Gastroesophageal sphincter (tissue), 4 donors: ENCODE data around the gene CEACAM5. TPM values are rescaled to one million over a fixed set of nuclear protein-coding genes. Genes with fewer than 3 reads are reported as not detected.

Experiments used
- ATAC-seq: fragments of 150-250 bp; one replicate; pipeline ENCODE4 v1.9.1; 2016; ENCODE audit warnings: mild to moderate bottlenecking, moderate library complexity
- H3K27ac ChIP-seq, 4 donors: fragments of 200-600 bp; sonication (generic) in 3 of 4; 1 replicate in 3 of 4; 2 replicates in 1 of 4; pipeline ENCODE4 v1.5.1; 2016 to 2019
- H3K27me3 ChIP-seq: fragments of 200-600 bp; sonication (generic); one replicate; pipeline ENCODE4 v1.5.1; 2019
- H3K36me3 ChIP-seq, 2 donors: fragments of 200-600 bp; sonication (generic); one replicate each; pipeline ENCODE4 v1.5.1; 2019; ENCODE audit warnings: control low read depth in 1 of 2
- H3K4me1 ChIP-seq, 3 donors: fragments of 200-600 bp; sonication (generic); 1 replicate in 2 of 3; 2 replicates in 1 of 3; pipeline ENCODE4 v1.5.1; 2016 to 2019; ENCODE audit warnings: control low read depth in 2 of 3
- H3K4me3 ChIP-seq, 2 donors: fragments of 200-600 bp; sonication (generic); one replicate each; pipeline ENCODE4 v1.5.1; 2019; ENCODE audit warnings: mild to moderate bottlenecking in 1 of 2, moderate library complexity in 1 of 2
- H3K9me3 ChIP-seq, 3 donors: fragments of 200-600 bp; sonication (generic); one replicate each; pipeline ENCODE4 v1.5.1; 2017 to 2019; ENCODE audit warnings: control low read depth in 2 of 3
- EP300 ChIP-seq: sonication (generic); formaldehyde crosslinking; IDR thresholded peaks from one replicate; pipeline ENCODE4 v1.6.1; 2017; ENCODE audit warnings: antibody characterized with exemption, mild to moderate bottlenecking
- POLR2A ChIP-seq, 2 donors: fragments of 450-650 bp; IDR thresholded peaks; one replicate each; pipeline ENCODE4 v1.6.1; 2017; ENCODE audit warnings: antibody characterized with exemption in 2 of 2, mild to moderate bottlenecking in 2 of 2, moderate library complexity in 1 of 2
- POLR2AphosphoS5 ChIP-seq: sonication (generic); formaldehyde crosslinking; IDR thresholded peaks from one replicate; pipeline ENCODE4 v1.6.1; 2017; ENCODE audit warnings: antibody characterized with exemption
- WGBS, 2 donors: methylation state at CpG; one replicate each; pipeline ENCODE4 v1.1.5; 2018; ENCODE audit warnings: low coverage in 1 of 2; 5-methylcytosine and 5-hydroxymethylcytosine counted together
- total RNA-seq, 4 donors: library from RNA; depleted of rRNA; stranded (reverse); fragments of >200 nt; gene quantifications; one replicate each; pipeline ENCODE4 v1.1.0, GENCODE V29; 2016
- TF ChIP-seq, protein P1 (sequence below), 4 experiments: fragments of 200-600 bp in 2 of 4; fragments of 450-650 bp in 2 of 4; sonication (generic) in 1 of 4; IDR thresholded peaks; one replicate each; pipeline ENCODE4 v1.5.1; 2017 to 2019; ENCODE audit warnings: antibody characterized with exemption in 4 of 4, mild to moderate bottlenecking in 2 of 4, moderate library complexity in 2 of 4

Gene CEACAM5
- total RNA-seq, 4 donors from 2014 or later: 0.31 to 13.9 (median 0.31) TPM; not detected in 1

DNA sequence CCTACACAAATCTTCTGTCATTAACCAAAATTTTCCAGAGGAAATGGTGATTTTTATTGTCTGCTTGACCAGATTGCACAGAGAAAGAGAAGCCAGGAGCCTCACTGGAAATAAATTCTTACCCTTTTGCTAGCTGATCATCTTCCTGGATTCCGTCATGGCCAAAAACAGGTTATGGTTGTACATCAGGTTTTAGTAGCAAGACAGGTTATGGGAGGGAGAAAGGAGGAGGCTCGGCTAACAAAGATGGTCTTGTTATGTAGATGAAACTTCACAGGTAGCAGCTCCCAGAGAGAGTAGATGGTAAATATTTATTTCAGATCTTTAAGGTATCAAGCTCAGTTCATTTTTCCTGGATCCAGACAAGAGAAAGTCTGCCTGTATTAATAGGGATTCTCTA is 68.3 kb downstream of the CEACAM5 start:
- TF ChIP-seq, protein P1, sequence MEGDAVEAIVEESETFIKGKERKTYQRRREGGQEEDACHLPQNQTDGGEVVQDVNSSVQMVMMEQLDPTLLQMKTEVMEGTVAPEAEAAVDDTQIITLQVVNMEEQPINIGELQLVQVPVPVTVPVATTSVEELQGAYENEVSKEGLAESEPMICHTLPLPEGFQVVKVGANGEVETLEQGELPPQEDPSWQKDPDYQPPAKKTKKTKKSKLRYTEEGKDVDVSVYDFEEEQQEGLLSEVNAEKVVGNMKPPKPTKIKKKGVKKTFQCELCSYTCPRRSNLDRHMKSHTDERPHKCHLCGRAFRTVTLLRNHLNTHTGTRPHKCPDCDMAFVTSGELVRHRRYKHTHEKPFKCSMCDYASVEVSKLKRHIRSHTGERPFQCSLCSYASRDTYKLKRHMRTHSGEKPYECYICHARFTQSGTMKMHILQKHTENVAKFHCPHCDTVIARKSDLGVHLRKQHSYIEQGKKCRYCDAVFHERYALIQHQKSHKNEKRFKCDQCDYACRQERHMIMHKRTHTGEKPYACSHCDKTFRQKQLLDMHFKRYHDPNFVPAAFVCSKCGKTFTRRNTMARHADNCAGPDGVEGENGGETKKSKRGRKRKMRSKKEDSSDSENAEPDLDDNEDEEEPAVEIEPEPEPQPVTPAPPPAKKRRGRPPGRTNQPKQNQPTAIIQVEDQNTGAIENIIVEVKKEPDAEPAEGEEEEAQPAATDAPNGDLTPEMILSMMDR (IDR thresholded peaks at IDR 0.05): no peak
- no peak for TF ChIP-seq POLR2A (IDR thresholded peaks at IDR 0.05)
- TF ChIP-seq EP300: no peak
- no peak for TF ChIP-seq POLR2AphosphoS5

More for the DNA sequence above, 68.3 kb downstream of the CEACAM5 start:
- Histone ChIP-seq H3K4me1 (no peaks in the 10 kb centered on the region), H3K4me3 (no peak overlapping the region), H3K9me3 (no peaks in the 10 kb centered on the region), H3K27ac (no peak overlapping the region), H3K36me3 (no peaks in the 10 kb centered on the region), H3K27me3 (peaks cover 60% of the 10 kb centered on the region)
- ATAC-seq: no peak
- 50 to 69% methylated on average over 2 of the region's 2 CpGs for WGBS, 2 donors

Other genes starting within 250 kb of the CEACAM5 start
- 1 to 10 TPM in 1 of 4 donors, not detected in 3; 4.3 TPM for gene CEACAM21, start 132.5 kb upstream of the CEACAM5 start, total RNA-seq
- 1 to 10 TPM in 1 of 4 donors, under 1 TPM in 2, not detected in 1; 0.52 to 2.6 (median 0.93) TPM for gene CEACAM4, start 81.6 kb upstream of the CEACAM5 start, total RNA-seq
- 1 to 10 TPM in 1 of 4 donors, under 1 TPM in 1, not detected in 2; 0.96 to 5.6 TPM for gene CEACAM7, start 20.4 kb upstream of the CEACAM5 start, total RNA-seq
- gene CEACAM6, start 46.9 kb downstream of the CEACAM5 start, total RNA-seq: 10 to 100 TPM in 1 of 4 donors, under 1 TPM in 1, not detected in 2; 0.78 to 30.2 TPM
- gene CEACAM3, start 88.0 kb downstream of the CEACAM5 start, total RNA-seq: 1 to 10 TPM in 1 of 4 donors, under 1 TPM in 1, not detected in 2; 0.54 to 1.6 TPM
- gene LYPD4, start 136.1 kb downstream of the CEACAM5 start, total RNA-seq: not detected
- gene DMRTC2, start 136.4 kb downstream of the CEACAM5 start, total RNA-seq: not detected
- 1,000 to 10,000 TPM in 2 of 4 donors, 100 to 1,000 TPM in 2; 673 to 1,241 (median 970) TPM for gene RPS19, start 151.6 kb downstream of the CEACAM5 start, total RNA-seq
- under 1 TPM in 2 of 4 donors, not detected in 2; 0.40 to 0.99 TPM for gene CD79A, start 168.7 kb downstream of the CEACAM5 start, total RNA-seq
- gene ARHGEF1, start 174.6 kb downstream of the CEACAM5 start, total RNA-seq: 10 to 100 TPM; 40.4 to 58.3 (median 51.4) TPM
- gene ERFL, start 219.8 kb downstream of the CEACAM5 start, total RNA-seq: not detected